ENCODE data around the gene SP140.
"Not testable (repeated sequence)": the region's sequence is repeated elsewhere in the genome, so short reads cannot be mapped to it uniquely, and the experiment has no call there.

The SP140 gene

DNA sequence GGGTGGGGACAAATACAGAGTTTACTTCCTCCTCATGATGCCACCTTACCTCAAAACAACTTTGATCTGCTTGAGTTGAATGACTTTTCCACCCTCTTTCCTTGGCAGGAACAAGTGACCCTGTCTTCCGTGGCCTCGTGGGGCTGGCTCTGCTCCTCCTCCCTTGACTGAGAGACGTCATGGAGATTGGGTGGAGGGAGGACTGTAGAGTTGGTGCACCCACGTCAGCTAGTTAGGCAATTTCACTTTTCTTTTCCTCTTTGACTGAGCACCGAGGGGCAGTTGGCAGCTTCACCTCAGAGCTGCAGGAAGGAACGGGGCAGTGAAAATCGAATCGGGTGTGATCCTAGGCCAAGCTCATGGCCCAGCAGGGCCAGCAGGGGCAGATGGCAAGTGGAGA is at the start of gene SP140:
Gene SP140 (plus strand): TSS at position 251 of the 400 bp plus-strand sequence. CDS start 109 bp downstream, at position 360.
- DNase-seq = no peak

DNA sequence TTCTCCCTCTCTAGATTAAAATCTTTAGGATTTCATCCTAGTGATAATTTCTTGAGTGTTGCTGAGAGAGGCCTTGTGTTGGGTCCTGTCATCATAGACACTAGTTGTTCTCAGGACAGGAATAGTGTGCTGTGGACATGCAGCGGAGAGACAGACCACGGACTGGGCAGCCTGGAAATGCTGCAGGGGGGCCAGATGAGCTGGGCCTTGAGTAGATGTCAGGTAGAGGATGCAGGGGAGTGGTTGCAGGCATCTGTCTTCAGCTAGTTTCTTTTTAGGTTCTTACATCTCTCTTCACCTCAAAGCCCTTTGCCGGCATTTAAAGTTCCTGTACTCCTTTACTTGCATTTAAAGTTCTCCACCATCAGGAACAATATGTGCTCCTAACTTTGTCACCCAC is 48.5 kb upstream of the SP140 start:
- DNase-seq = no peak

DNA sequence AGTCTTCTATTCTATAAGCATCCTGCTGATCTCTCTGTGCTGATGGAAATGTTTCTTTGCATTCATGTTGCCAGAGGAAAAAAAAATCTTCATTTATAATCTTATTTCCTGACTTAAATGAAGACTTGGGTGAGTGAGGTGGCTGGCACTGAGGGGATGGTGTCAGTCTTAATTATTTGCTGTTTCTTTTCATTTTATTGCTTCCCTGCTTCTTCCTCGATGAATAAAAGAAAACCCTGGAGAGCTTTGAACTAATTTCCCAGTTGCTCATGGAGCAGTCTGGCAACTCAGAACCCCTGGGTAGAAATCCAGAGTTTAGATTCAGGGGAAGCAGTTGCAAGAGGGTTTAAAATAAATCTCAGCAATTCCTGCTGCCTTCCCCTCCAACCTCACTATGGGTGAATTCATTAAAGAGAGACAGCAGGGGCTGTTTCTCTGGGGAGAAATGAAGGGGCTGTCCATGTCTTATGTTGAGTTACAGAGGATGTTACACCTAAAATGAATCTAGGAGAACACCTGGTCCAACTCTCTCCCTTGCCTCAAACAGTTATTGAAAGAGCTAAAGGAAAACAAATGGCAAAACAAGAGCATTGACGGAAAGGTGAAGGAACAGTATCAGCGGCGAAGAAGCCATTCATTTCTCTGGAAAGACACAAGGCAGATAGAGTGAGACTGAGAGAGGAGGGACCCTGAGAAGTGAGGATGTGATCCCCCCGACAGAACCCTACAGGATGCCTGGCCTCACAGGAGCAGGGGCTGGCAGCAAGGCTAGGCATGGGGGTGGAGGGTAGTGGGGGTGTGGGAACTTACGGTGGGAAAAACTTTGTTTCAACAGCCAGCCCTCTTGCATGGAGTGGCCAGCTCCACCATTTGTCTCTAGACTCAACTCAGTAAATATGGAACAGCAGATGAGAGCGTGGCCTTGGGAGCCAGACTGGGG is 46.7 kb upstream of the SP140 start:
- no peak for DNase-seq

DNA sequence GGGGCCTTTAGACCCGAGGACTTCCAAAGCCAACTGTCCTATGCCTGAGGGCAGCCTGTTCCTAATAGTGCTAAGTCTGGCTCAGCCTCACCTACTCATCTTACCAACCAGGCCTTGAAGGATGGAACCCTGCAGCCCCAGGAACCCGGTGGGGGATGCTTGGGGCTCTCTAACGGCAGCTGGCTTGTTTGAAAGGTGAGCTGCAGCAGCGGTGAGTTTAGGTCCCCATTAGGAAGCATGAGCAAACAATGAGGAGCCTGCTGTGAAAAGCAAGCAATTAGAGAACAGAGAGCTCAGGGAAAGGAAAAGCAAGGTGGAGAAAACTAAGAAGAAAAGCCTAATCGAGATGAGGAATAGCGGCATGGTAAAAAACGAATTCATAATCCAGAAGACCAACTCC is 45.6 kb upstream of the SP140 start:
- DNase-seq = no peak

DNA sequence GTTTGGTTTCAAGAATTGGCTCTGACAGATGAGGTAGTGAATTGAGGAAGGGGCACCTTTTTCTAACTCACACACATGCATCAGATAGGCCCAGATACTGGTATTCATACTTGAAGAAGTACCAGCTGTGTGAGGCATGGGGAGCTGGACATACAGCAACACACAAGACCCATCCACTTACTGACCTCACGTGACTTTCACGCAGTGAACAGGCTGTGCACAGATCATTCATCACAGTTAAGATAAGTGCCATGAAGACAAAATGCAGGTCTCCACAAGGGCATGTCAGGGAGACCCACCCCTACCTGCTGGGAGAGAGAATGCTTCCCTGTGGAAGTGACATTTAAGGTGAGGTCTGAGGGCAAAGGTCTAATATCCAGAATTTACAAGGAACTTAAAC is 44.3 kb upstream of the SP140 start:
- no peak for DNase-seq

DNA sequence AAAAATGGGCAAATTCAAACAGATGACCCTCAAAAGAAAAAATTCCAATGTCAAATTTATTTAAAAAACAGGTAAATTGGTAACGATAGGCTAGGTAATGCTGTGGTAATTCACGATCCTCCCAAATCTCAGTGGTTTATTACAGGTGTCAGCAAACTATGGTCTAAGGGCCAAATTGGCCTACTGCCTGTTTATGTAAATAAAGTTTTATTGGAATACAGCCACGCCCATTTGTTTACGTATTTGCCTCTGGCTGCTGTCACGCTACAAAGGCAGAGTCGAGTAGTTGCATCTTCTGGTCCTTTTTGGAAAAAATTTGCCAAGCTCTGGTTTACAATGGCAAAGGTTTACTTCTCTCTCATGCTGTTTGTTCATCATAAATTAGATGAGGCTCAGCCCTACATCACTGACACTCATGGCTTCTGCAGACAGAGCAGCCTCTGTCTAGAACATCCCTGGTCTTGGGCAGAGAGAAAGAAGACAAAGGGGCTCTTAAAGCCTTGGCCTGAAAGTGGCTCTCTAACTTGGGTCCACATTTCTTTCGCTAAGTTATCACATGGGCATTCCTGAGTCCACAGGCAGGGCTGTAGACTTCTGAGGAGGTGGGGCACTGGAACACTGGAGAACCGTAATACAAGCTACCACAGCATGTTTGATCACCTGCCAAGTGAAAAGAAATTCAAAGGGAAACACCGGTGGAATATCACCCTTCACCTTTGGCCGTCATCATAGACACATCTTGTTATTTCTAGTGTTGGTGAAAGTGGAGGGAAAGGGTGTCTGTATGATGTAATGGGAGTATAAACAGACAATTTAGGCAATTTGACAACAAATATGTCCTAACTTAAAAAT is 40.6 kb upstream of the SP140 start:
- no peak for DNase-seq

DNA sequence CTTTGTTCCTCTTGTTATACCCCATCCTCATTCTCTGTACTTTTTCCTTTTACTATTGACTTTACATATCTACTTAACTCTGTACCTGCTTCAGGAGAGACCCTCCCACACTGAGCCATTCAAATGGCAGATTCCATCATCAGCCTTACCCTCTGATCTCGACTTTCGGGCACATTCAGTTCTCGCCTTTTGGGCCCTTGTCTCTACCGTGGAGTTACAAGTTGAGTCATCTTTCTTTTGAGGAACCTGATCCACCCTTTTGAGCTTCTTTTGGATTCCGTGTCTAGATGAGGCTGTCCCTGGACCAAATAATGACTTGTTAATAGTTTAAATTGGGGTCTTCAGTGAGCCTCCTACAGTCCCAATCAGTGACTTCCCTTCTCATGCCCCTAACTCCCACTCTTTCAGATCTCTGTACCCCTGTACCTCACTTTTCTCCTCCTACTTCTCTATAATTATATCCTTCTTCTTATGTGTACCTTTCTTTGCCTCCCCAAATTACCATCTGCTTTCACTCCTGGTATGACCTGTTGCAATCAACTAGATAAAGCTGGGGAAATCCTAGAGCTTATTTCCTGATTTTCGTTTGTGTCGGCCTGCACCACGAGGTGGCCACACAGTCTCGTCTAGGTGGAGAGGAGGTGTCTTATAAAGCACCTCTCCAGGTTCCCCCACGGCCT is 23.0 kb upstream of the SP140 start:
- DNase-seq = no peak

DNA sequence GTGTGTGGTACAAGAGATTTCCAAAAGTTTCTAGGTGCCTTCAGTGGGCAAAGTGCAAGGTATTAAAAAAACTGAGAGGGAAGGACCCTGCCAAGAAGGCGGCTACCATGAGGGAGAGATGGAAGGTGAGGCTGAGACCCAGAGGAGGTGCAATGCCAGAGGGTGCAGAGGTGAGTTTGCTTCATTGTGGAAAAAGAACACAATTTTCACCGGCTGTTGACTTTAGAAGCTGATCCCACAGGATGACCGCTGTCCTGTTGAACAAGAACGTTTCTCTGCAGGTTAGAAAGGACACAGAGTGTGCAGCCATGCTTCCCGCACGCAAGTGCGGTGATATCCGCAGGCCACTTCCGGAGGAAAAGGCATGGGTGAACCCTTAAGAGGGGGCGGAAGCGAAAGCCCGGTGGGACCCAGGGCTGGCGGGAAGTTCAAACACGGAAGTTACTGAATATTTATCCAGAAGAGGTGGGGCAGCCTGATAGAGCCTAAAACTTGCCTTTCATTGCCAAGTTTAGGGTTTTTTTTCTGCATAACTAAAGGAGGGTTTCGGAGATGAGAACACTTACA is 22.3 kb upstream of the SP140 start:
- DNase-seq = no peak

DNA sequence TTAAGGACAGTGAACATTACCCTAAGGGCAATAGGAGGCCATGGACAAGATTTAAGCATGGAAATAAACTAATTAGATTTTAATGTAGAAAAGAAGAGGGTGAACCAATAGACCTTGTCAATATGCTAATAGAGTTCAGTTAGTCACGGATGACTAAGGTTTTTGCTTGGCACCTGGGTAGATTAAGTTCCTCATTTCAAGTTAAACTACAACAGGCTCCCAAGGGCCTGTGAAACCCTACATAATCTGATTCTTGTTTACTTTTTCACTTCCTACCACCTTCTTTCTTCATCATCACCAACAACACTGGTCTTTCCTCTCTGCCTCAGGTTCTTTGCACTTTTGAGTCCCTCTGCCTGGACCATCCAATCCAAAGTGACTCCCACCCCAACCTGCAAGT is 20.5 kb upstream of the SP140 start:
- no peak for DNase-seq

DNA sequence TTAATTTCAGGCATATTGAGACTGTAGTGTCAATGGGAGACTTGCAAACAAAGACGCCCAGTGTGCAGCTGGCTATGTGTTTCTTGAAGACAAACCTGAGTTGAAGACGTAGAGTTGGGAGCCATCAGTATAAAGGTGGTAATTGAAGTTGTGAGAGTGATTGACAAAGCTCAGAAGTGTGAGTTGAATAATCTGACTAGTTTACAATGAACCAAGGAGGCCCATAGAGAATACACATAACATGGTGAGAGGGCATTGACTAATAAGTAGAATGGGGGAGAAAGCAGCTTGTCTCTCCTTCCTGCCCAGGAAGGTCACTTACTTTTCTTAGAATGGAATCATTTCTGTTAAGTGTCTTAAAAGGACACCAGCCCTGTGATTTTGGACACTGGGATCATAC is 19.8 kb upstream of the SP140 start:
- DNase-seq = no peak

DNA sequence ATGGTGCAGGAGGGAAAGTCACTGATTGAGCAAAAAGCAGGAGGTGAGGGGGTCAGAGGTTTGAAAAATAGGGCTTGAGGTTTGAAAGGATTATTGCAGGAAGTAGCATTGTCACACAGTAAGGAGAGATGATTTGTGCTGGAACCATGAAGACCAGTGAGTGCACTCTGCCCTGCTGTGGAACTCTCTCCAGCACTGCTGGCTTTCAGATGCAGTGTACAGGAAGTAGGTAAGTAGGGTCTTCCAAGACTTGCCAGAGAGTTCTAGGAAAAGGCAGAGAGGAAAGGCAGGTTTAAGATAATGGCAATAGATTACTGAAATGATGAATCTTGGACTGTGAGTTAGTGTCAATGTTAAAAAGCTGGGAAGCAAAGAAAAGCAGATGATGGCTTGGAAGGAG is 17.0 kb upstream of the SP140 start:
- no peak for DNase-seq

DNA sequence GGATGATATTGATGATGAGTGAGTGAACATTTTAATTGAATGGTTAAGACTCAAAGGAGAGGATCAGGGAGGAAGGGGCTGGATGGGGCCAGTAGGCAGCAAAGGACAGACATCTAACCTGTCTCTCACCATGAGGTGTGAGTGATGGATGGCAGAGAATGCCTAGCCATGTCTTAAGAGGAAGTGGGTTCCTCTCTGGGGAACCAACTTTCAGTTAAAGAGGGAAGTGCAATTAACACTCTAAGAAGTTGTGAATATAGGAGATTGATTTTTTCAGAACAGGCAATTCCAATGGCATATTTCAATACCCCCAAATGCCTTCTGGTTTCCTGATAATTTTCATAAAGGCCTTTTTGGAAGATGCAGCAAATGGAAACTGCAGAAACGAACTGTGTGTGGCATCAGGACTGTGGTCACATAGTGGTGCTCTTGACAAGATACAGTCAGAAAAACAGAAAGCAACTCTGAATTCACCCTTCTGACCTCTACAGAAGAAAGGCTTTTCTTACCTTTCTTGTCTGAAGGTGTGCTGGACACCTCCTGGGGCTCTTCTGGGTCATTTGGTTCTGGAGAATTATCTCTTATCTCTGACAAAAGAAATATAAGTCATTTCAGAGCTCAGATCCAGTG is 16.0 kb upstream of the SP140 start:
- DNase-seq = no peak

DNA sequence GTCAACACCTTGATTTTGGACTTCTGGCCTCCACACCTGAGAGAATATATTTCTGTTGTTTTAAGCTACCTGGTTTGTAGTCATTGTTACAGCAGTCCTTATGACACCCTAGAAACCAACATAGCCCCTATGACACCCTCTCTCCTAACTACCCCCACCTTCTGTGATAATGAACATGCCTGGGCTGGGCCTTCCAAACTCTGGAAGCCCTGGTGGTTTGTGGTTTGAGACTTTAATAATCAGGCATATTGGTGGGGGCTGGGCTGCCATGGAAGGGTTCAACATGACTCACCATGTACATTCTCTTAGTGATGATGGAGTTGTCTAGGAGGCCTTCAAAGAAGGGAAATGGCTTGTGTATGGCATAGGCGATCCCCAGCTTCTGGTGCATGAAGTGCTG is 9.0 kb upstream of the SP140 start:
- DNase-seq = no peak

DNA sequence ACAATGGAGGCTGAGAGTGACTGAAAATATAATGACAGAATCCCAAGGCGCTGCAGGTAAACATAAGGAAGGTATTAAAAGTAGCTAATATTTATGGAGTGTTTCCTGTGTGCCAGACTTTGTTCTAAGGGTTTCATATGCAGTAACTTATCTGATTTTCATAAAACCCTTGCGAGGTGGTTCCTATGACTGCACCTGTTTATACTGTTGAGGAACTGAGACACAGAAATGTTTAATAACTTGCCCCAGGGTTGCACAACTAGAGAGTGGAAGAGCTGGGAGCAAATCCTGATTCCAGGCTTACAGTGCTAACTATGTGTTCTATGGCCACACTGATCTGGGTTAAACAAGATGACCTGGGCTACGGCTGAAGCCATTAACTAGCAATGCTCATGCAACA is 8.1 kb upstream of the SP140 start:
- DNase-seq = no peak

DNA sequence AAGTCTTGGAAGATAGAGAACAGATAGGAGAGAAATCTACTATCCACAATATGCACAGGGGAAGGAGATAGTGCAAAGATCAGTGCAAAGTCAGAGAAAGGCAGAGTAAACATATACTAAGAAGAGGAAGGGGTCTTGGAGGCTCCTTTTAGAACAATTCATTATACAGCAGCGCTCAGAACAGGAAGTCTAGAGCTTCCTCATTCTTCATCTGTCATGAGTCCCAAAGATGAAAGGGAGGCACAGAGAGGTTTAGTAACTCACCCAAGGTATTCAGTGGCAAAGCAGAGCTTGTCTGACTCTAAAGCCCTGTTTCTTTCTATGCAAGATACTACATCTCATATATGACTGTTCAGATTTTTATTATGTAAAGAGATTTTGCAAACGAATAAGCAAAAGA is 7.1 kb upstream of the SP140 start:
- no peak for DNase-seq

DNA sequence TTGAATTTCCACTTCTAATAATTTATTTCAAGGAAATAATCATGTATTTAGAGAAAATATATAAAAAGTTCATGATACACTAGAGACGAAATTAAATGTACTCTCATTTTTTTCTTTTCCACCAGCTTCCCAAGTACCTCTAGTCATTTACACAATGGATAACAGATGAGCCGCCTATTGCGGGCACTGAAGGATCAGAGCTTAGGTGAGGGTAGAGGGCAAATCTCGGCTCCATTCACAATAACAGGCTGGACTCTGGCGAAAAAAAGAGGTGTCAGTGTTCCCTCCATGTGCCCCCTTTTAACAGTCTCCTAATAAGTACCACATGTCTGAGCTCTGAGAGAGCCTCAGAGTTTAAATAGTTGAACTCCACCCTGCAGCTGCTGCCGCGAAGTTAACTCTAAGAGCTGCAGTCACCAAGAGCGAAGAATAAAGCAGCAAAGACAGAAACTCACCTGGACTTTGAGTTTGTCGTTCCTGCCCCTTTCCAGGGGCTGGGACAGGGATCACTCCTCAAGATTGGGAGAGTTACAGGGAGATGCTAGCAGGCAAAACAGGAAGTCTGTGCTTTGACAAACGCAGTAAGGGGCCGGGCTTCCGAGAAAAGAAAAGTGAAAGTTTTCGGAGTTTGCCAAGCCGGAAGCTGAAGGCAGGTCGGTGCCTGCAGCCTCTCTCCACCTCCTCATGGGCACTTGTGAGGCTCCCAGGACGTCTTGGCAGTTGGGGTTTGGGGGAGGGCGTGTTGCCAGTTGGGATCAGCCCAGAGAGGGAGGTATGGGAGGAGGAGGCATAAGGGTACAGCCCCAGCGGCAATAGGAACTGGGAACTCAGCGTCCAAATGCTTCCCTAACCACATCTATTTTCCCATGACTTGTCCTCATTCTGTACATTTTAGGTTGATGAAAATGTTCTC is 5.9 kb upstream of the SP140 start, which contains the start of gene SP110:
Gene SP110 (minus strand): TSS at position 566 of the 913 bp plus-strand sequence. CDS start 3,057 bp downstream, outside the sequence.
- DNase-seq = peak; percentile 73

DNA sequence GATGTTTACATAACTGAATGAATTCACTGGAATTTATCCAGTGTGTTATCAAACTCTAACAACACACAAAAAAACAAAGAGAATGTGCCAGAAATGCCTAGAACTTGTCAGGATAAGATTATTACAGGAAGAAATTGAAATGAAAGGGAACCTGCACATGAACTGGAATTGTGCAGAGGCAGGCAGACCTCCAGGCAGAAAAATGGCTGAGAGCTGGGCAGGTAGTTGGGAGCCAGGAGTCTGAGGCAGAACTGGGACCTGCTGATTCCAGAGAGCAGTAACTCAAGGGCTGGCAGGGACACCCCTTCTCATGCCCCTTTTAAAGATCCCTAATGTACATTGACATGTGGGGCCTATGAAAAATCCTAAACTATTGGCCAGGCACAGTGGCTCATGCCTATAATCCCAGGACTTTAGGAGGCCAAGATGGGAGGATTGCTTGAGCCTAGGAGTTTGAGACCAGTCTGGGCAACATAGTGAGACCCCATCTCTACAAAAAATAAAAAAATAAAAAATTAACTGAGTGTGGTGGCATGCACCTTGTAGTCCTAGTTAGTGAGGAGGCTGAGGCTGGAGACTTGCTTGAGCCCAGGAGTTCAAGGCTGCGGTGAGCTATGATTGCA is 5.1 kb upstream of the SP140 start:
- no peak for DNase-seq

DNA sequence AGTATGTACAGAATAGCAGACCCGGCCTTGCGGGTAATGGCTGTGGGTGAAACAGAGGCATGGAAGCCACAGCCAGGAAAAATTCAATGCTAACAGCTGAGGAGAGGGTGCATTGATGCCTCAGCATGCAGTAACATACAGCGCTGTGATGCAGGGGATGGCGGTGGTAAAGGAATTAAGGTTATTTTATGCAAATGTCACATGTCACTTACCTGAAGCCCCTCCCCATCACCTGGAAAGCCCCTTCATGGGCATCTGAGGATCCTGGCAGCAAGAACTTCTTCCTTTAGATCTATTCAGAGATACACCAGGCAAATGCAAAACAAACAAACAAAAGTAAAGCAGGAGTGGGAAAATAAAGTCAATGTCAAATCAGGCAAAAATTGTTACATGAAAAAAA is 4.0 kb upstream of the SP140 start:
- no peak for DNase-seq

DNA sequence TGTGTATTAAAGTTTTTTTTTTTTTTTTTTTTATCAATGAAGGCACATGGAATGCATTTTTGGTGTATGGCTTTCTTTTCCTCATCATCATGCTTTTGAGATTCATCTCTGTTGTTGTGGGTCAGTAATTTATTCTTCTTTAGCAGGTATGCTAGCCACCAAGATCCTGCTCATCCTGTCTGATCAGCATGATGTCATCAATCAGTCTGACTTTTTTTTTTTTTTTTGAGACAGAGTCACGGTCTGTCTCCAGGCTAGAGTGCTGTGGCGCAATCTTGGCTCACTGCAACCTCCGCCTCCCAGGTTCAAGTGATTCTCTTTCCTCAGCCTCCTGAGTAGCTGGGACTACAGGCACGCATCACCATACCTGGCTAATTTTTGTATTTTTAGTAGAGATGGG is 2.7 kb upstream of the SP140 start:
- DNase-seq = not testable (repeated sequence)

DNA sequence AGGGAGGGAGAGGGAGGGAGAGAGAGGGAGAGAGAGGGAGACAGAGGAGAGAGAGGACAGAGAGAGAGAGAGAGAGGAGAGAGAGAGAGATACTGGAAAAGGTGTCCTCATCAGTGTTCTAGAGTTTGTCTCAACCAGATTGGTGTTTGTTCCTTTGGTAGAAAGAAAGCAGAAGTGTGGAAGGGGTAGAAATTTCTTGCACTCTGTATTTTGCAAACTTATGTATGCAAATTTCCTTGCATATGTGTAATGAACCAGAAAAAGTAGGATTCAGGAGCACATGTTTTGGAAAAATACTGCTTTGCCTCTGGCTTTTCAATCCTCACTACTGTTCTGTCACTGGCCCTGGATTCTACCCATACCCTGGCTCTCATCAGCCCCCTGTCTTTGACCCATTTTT is 1.1 kb upstream of the SP140 start:
- DNase-seq = no peak

DNA sequence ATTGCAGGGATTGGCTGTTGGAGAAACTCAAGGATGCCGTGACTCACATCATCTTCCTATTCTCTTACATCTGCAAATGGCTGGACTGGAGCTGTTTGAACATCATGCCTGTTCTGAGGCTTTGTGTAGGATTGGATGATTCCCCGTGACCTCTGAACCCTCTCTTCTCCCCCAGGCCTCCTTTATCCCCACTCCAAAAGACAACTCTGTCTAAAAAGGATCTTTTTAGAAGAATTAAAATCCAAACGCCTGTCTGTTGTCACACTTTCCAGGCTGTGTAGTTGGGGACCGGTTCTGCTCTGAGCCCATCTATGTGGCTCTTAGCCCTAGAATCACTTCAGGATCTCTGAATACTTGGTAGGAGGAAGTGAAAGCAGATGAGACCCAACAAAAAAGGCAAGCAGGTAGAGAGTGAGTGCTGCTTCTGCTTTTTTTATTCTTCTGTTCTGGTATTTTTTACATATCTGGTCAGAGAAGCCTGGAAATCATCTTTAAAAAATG is 565 bp downstream of the SP140 start:
- no peak for DNase-seq

Data from DMS 273 treated with DMSO at 0.1 percent for 48 hours (cell line).